Astrocyte (in vitro differentiated cells and primary cell): ENCODE data around the gene CMPK1. TPM values are rescaled to one million over a fixed set of nuclear protein-coding genes. Genes with fewer than 3 reads are reported as not detected.

Experiments
- DNase-seq: peaks from one replicate; pipeline ENCODE4 v3.0.0-alpha.2; 2010; ENCODE audit warnings: low read depth
- FAIRE-seq: peaks from 2 replicates; lab custom pipeline; 2011; peaks lifted over from hg19 to GRCh38; lab: Jason Lieb, UNC
- H2AFZ ChIP-seq: 2 replicates; pipeline ENCODE4 v1.6.0; 2012; ENCODE audit warnings: low read depth, low read length, inconsistent platforms
- H3K27ac ChIP-seq: 2 replicates; pipeline ENCODE4 v1.5.1; 2011; ENCODE audit warnings: low read depth, low read length, inconsistent platforms
- H3K27me3 ChIP-seq: 2 replicates; pipeline ENCODE4 v1.6.0; 2011; ENCODE audit warnings: low read length, inconsistent platforms; ENCODE audit not compliant: insufficient read depth
- H3K36me3 ChIP-seq: 2 replicates; pipeline ENCODE4 v1.5.1; 2011; ENCODE audit warnings: low read length, inconsistent platforms; ENCODE audit not compliant: insufficient read depth
- H3K4me1 ChIP-seq: 2 replicates; pipeline ENCODE4 v1.5.1; 2011; ENCODE audit warnings: low read length, inconsistent platforms; ENCODE audit not compliant: insufficient read depth
- H3K4me2 ChIP-seq: 2 replicates; pipeline ENCODE4 v1.6.0; 2012; ENCODE audit warnings: low read length, inconsistent platforms
- H3K4me3 ChIP-seq: 2 replicates; pipeline ENCODE4 v1.5.1; 2011; ENCODE audit warnings: low read depth, mild to moderate bottlenecking, low read length, inconsistent platforms; ENCODE audit not compliant: insufficient read depth
- H3K79me2 ChIP-seq: 2 replicates; pipeline ENCODE4 v1.6.0; 2012; ENCODE audit warnings: mild to moderate bottlenecking, low read length, inconsistent platforms; ENCODE audit not compliant: insufficient read depth
- H3K9ac ChIP-seq: 2 replicates; pipeline ENCODE4 v1.6.0; 2012; ENCODE audit warnings: mild to moderate bottlenecking, low read length, inconsistent platforms
- H3K9me3 ChIP-seq: 2 replicates; pipeline ENCODE4 v1.5.1; 2012; ENCODE audit warnings: low read depth, mild to moderate bottlenecking, low read length, inconsistent platforms; ENCODE audit not compliant: insufficient read depth
- H4K20me1 ChIP-seq: 2 replicates; pipeline ENCODE4 v1.6.0; 2012; ENCODE audit warnings: low read length, inconsistent platforms; ENCODE audit not compliant: insufficient read depth
- H3K27ac Mint-ChIP-seq: one replicate; pipeline ENCODE4 v1.8.0; 2021; ENCODE audit warnings: mild to moderate bottlenecking, mixed read lengths; ENCODE audit not compliant: unreplicated experiment
- H3K27me3 Mint-ChIP-seq: one replicate; pipeline ENCODE4 v1.8.0; 2021; ENCODE audit warnings: low read depth, mixed read lengths; ENCODE audit not compliant: unreplicated experiment
- H3K36me3 Mint-ChIP-seq: one replicate; pipeline ENCODE4 v1.8.0; 2021; ENCODE audit warnings: low read depth, mixed read lengths; ENCODE audit not compliant: unreplicated experiment
- H3K4me1 Mint-ChIP-seq: one replicate; pipeline ENCODE4 v1.8.0; 2021; ENCODE audit warnings: low read depth, mixed read lengths; ENCODE audit not compliant: unreplicated experiment
- H3K4me3 Mint-ChIP-seq: one replicate; pipeline ENCODE4 v1.8.0; 2021; ENCODE audit warnings: mild to moderate bottlenecking, moderate library complexity, mixed read lengths; ENCODE audit not compliant: unreplicated experiment
- H3K9me3 Mint-ChIP-seq: one replicate; pipeline ENCODE4 v1.8.0; 2021; ENCODE audit warnings: mild to moderate bottlenecking, mixed read lengths; ENCODE audit not compliant: unreplicated experiment
- EZH2 ChIP-seq: IDR thresholded peaks from 2 replicates; pipeline ENCODE4 v1.6.1; 2012; ENCODE audit warnings: mild to moderate bottlenecking, low read length, inconsistent platforms; ENCODE audit not compliant: insufficient read depth
- total RNA-seq: library from RNA; stranded (reverse); gene quantifications from 2 replicates; pipeline ENCODE4 v1.2.1, GENCODE V29; 2021
- TF ChIP-seq, protein P1 (sequence below): IDR thresholded peaks from 2 replicates; pipeline ENCODE4 v1.5.1; 2011; ENCODE audit warnings: low read depth, mild to moderate bottlenecking, inconsistent platforms, low read length, moderate library complexity; ENCODE audit not compliant: insufficient read depth

CMPK1 gene
- total RNA-seq, 1 donor from 2014 or later: 136 TPM

DNA sequence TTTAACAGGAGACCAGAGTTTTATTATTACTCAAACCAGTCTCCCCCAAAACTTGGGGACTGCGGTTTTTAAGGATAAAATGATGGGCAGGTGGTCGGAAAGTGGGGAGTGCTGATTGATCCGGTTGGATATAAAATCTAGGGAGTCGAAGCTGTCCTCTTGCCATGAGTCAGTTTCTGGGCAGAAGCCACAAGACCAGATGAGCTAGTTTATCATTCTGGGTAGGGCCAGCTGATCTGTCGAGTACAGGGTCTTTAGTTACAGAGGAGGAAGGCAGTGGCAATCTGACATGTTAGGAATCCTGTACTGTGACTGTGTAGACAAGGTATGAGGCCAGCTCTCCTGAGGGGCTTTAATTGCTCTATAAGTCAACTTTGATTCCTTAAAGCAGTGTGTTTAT lies 59.6 kb downstream of the CMPK1 start:
- peaks cover 2% of the 10 kb centered on the region for H3K27me3 ChIP-seq
- H3K27ac ChIP-seq: no peak overlapping the region
- Mint-ChIP-seq H3K27me3 (peaks cover 50% of the 10 kb centered on the region), H3K9me3 (no peaks in the 10 kb centered on the region), H3K4me3 (no peak overlapping the region), H3K27ac (no peak overlapping the region), H3K4me1 (peaks cover 4% of the 10 kb centered on the region), H3K36me3 (peaks cover 2% of the 10 kb centered on the region)
- DNase-seq: no peak
- H3K9ac ChIP-seq: no peak overlapping the region
- FAIRE-seq: no peak
- H3K4me3 ChIP-seq: no peak overlapping the region
- H4K20me1 ChIP-seq: peaks cover 5% of the 10 kb centered on the region
- no peak overlapping the region for H3K4me2 ChIP-seq
- H2AFZ ChIP-seq: no peak overlapping the region
- H3K79me2 ChIP-seq: no peaks in the 10 kb centered on the region
- no peaks in the 10 kb centered on the region for H3K9me3 ChIP-seq
- TF ChIP-seq, protein P1, sequence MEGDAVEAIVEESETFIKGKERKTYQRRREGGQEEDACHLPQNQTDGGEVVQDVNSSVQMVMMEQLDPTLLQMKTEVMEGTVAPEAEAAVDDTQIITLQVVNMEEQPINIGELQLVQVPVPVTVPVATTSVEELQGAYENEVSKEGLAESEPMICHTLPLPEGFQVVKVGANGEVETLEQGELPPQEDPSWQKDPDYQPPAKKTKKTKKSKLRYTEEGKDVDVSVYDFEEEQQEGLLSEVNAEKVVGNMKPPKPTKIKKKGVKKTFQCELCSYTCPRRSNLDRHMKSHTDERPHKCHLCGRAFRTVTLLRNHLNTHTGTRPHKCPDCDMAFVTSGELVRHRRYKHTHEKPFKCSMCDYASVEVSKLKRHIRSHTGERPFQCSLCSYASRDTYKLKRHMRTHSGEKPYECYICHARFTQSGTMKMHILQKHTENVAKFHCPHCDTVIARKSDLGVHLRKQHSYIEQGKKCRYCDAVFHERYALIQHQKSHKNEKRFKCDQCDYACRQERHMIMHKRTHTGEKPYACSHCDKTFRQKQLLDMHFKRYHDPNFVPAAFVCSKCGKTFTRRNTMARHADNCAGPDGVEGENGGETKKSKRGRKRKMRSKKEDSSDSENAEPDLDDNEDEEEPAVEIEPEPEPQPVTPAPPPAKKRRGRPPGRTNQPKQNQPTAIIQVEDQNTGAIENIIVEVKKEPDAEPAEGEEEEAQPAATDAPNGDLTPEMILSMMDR: no peak
- no peak for TF ChIP-seq EZH2
- H3K4me1 ChIP-seq: no peaks in the 10 kb centered on the region
- no peaks in the 10 kb centered on the region for H3K36me3 ChIP-seq

DNA sequence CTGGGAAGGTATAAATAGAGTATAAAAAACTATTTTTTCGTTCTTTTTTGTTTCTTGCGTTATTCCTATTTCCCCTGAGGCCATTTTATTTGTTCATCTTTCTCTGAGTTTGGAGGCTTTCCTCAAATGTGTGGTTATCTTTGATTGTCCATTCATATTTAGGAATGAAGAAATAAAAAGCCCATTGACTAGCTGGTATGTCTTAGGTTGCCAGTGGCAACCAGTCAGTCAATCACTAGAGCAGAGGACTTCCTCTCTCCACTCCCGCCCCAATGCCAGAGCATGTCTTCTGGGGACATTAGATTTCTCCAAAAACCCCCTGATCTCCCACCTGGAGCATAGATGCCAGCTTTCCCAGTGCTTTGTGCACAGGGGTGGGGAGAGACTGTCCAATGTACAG lies 61.8 kb downstream of the CMPK1 start:
- H3K4me2 ChIP-seq: no peak overlapping the region
- H3K4me1 ChIP-seq: no peaks in the 10 kb centered on the region
- FAIRE-seq (no peak), DNase-seq (no peak)
- no peaks in the 10 kb centered on the region for H4K20me1 ChIP-seq
- H3K27me3 ChIP-seq: peaks cover 8% of the 10 kb centered on the region
- no peak overlapping the region for H3K27ac ChIP-seq
- H3K9me3 Mint-ChIP-seq: no peaks in the 10 kb centered on the region
- H2AFZ ChIP-seq: no peak overlapping the region
- H3K4me3 Mint-ChIP-seq: no peak overlapping the region
- no peak overlapping the region for H3K4me3 ChIP-seq
- H3K9me3 ChIP-seq: no peaks in the 10 kb centered on the region
- H3K4me1 Mint-ChIP-seq: no peaks in the 10 kb centered on the region
- TF ChIP-seq EZH2: no peak
- TF ChIP-seq, protein P1: no peak
- H3K9ac ChIP-seq: no peak overlapping the region
- H3K27me3 Mint-ChIP-seq: peaks cover 61% of the 10 kb centered on the region
- no peaks in the 10 kb centered on the region for H3K79me2 ChIP-seq
- no peak overlapping the region for H3K27ac Mint-ChIP-seq
- H3K36me3 ChIP-seq: no peaks in the 10 kb centered on the region
- H3K36me3 Mint-ChIP-seq: no peaks in the 10 kb centered on the region

DNA sequence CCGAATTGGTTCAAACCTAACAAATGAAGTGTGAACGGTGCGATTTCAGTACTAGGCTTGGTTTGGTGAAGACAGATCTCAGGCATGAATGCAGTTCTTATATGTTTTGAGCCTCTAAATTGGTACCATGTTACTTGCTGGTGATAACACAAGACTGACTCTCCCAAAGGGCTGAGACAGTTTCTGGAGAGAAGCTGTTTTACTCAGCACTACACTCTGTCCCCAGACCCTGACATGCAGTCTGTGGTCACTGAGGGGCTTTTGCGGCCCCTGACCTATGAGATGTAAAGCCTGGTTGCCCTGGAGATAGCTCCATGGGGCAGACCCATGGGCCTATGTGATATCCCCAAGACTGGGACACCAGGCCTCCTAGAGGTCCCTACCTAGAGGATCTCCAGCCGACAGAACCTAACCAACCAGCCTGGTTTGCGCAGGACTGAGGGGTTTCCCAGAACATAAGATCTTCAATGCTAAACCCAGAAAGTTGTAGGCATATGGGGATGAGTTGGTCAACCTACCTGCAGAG lies 63.1 kb downstream of the CMPK1 start:
- FAIRE-seq: no peak
- no peak overlapping the region for H3K4me3 ChIP-seq
- H3K4me1 ChIP-seq: no peaks in the 10 kb centered on the region
- H3K36me3 ChIP-seq: no peaks in the 10 kb centered on the region
- H3K9me3 ChIP-seq: no peaks in the 10 kb centered on the region
- H3K9ac ChIP-seq: no peak overlapping the region
- H3K27ac Mint-ChIP-seq: no peak overlapping the region
- H4K20me1 ChIP-seq: no peaks in the 10 kb centered on the region
- H3K27me3 ChIP-seq: peaks cover 12% of the 10 kb centered on the region
- no peak overlapping the region for H3K4me2 ChIP-seq
- no peak for TF ChIP-seq EZH2
- TF ChIP-seq, protein P1: no peak
- H3K27ac ChIP-seq: no peak overlapping the region
- H3K36me3 Mint-ChIP-seq: no peaks in the 10 kb centered on the region
- H2AFZ ChIP-seq: no peak overlapping the region
- DNase-seq: no peak
- no peaks in the 10 kb centered on the region for H3K79me2 ChIP-seq
- H3K9me3 Mint-ChIP-seq: no peaks in the 10 kb centered on the region
- no peak overlapping the region for H3K4me3 Mint-ChIP-seq
- peaks cover 65% of the 10 kb centered on the region for H3K27me3 Mint-ChIP-seq
- H3K4me1 Mint-ChIP-seq: no peaks in the 10 kb centered on the region
